Chondrocyte (in vitro differentiated cells): ENCODE measurements around the gene CFAP97D1. TPM values are rescaled to one million over a fixed set of nuclear protein-coding genes. Genes with fewer than 3 reads are reported as not detected.
A peak's percentile ranks its signal among the peaks of the same experiment; 100 is the strongest.

Experiments
- DNase-seq: peaks from one replicate; pipeline ENCODE4 v3.0.0; 2021; ENCODE audit warnings: mixed read lengths, low spot score
- H3K27ac Mint-ChIP-seq: one replicate; pipeline ENCODE4 v1.8.0; 2021; ENCODE audit warnings: mild to moderate bottlenecking, moderate library complexity, mixed read lengths; ENCODE audit not compliant: unreplicated experiment
- H3K27me3 Mint-ChIP-seq: 2 replicates; pipeline ENCODE4 v1.8.0; 2021; ENCODE audit warnings: low read depth, mixed read lengths
- H3K36me3 Mint-ChIP-seq: 2 replicates; pipeline ENCODE4 v1.8.0; 2021; ENCODE audit warnings: low read depth, mixed read lengths
- H3K4me1 Mint-ChIP-seq: 2 replicates; pipeline ENCODE4 v1.8.0; 2021; ENCODE audit warnings: low read depth, mild to moderate bottlenecking, mixed read lengths
- H3K4me3 Mint-ChIP-seq: one replicate; pipeline ENCODE4 v1.8.0; 2021; ENCODE audit warnings: mild to moderate bottlenecking, moderate library complexity, mixed read lengths; ENCODE audit not compliant: unreplicated experiment
- H3K9me3 Mint-ChIP-seq: 2 replicates; pipeline ENCODE4 v1.8.0; 2021; ENCODE audit warnings: low read depth, mixed read lengths
- CTCF ChIP-seq: fragments of 200-600 bp; sonication (generic); IDR thresholded peaks from 2 replicates; pipeline ENCODE4 v1.5.0; 2021; ENCODE audit warnings: antibody characterized with exemption, mild to moderate bottlenecking, moderate library complexity
- long read RNA-seq: library from polyadenylated mRNA; stranded (forward); transcript quantifications from one replicate; pipeline ENCODE4 v2.0.0, GENCODE V29; 2021
- total RNA-seq: library from RNA; stranded (reverse); gene quantifications from 3 replicates; pipeline ENCODE4 v1.2.1, GENCODE V29; 2021

Gene CFAP97D1
- total RNA-seq: not detected in 3 replicates
- long read RNA-seq: 0 reads

- peaks cover 2% of the 10 kb centered on the region for H3K36me3 Mint-ChIP-seq
- DNase-seq: no peak
- no peak for TF ChIP-seq CTCF
- H3K4me1 Mint-ChIP-seq: peaks cover 35% of the 10 kb centered on the region
- H3K27me3 Mint-ChIP-seq: no peaks in the 10 kb centered on the region
- H3K27ac Mint-ChIP-seq: peak within 1 kb of the TSS; percentile 36
- H3K4me3 Mint-ChIP-seq: peak within 1 kb of the TSS; percentile 76
- no peaks in the 10 kb centered on the region for H3K9me3 Mint-ChIP-seq
Measured at GRCh38 chr17:43780135-43780534, at the start of gene CFAP97D1. TSS of gene CFAP97D1 (plus strand) at chr17:43780435. CDS start at chr17:43780463, 28 bp downstream.

- peaks cover 7% of the 10 kb centered on the region for H3K4me1 Mint-ChIP-seq
- TF ChIP-seq CTCF: no peak
- DNase-seq: no peak
- H3K27me3 Mint-ChIP-seq: no peaks in the 10 kb centered on the region
- H3K9me3 Mint-ChIP-seq: no peaks in the 10 kb centered on the region
- H3K4me3 Mint-ChIP-seq: no peak overlapping the region
- H3K36me3 Mint-ChIP-seq: no peaks in the 10 kb centered on the region
- no peak overlapping the region for H3K27ac Mint-ChIP-seq
Measured at GRCh38 chr17:43732958-43733357, 47.3 kb upstream of the CFAP97D1 start.

DNA sequence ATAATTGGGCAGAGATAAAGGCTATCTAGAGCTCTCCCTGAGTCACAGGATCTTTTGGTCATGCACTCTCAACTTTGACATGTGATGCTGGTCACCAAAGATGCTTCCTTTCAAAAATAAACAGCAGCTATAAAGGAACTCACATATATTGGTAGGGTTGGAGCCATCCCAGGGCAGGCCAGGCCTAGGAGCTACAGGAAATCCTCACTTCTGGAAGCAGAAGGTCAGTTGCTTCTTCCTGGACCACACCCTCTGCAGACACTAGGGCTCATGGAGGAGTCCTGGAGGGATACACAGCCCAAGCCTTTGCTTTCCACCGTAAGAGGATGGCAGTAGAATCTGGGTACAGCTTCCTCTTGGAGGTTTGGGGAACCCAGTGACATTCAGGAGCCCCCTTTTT is 46.3 kb upstream of the CFAP97D1 start:
- Mint-ChIP-seq H3K36me3 (no peaks in the 10 kb centered on the region), H3K27ac (no peak overlapping the region)

GRCh38 chr17:43734376-43734775 is 45.9 kb upstream of the CFAP97D1 start:
- TF ChIP-seq CTCF: no peak
- DNase-seq: no peak
- H3K4me1 Mint-ChIP-seq: peaks cover 7% of the 10 kb centered on the region

More for the DNA sequence above, 46.3 kb upstream of the CFAP97D1 start:
- Mint-ChIP-seq H3K4me1 (peaks cover 7% of the 10 kb centered on the region), H3K27me3 (no peaks in the 10 kb centered on the region), H3K4me3 (no peak overlapping the region), H3K9me3 (no peaks in the 10 kb centered on the region)
- no peak for TF ChIP-seq CTCF
- no peak for DNase-seq

DNA sequence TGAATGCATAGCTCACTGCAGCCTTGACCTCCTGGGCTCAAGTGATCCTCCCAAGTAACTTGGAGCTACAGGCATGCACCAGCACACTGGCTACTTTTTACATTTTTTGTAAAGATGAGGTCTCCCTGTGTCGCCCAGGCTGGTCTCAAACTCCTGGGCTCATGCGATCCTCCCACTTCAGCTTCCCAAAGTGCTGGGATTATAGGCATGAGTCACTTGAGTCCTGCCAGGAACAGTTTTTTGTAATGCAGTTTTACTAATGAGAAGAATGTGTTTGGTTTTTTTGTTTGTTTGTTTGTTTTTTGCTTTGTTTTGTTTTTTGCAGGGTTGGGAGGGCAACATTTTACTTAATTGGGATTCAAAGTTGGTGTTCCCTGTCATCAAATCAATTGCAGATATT is 43.8 kb upstream of the CFAP97D1 start:
- no peak for DNase-seq
- Mint-ChIP-seq H3K9me3 (no peaks in the 10 kb centered on the region), H3K27me3 (no peaks in the 10 kb centered on the region), H3K36me3 (no peaks in the 10 kb centered on the region), H3K27ac (no peak overlapping the region), H3K4me3 (no peak overlapping the region), H3K4me1 (peaks cover 22% of the 10 kb centered on the region)
- no peak for TF ChIP-seq CTCF

More at GRCh38 chr17:43734376-43734775, 45.9 kb upstream of the CFAP97D1 start:
- H3K4me3 Mint-ChIP-seq: no peak overlapping the region
- H3K27me3 Mint-ChIP-seq: no peaks in the 10 kb centered on the region
- H3K36me3 Mint-ChIP-seq: no peaks in the 10 kb centered on the region
- no peak overlapping the region for H3K27ac Mint-ChIP-seq
- H3K9me3 Mint-ChIP-seq: no peaks in the 10 kb centered on the region
